ENCODE measurements around the gene POLR3GL.
"Not testable (repeated sequence)": the region's sequence is repeated elsewhere in the genome, so short reads cannot be mapped to it uniquely, and the experiment has no call there.

Gene POLR3GL

DNA sequence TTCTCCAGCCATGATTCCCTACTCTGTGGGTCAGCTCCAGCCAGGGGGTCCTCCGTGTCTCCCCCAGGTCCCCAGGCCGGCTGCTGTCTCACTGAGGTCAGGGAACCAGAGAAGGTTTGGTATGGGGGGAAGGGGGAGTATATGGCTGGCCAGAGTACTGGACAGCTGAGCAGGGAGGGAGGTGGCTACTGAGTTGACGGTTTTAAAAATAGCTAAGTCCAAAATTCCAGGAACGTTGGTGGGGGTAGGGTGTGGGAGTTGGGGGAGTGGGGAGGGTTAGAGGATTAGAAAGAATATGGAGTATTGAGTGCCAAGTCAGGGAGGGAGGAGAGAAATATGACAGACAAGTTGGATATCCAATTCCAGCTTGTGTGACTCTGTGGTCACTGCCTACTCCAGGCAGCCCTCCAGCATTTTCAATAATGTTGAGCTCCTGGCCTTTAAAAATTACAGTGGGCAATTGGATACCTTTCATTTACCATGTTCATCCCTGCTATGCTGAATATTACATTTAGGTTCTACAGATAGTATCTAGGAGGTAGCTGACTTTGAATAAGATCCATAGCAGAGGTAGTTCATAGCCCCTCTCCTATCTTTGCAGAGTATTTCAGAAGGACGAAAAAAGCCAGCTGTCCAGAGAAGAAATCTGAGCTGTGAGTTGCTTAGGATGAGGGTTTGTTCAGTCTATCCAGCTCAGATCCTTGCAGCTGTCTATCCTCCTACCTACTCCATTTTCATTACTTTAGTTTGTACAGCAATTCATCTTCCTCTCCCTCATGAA, 57.3 kb downstream of the POLR3GL start, which contains the start of gene HJV:
HJV (minus strand) TSS at position 114 of the 781 bp plus-strand sequence. CDS start 1,504 bp downstream, outside the sequence.
- no peak for DNase-seq

DNA sequence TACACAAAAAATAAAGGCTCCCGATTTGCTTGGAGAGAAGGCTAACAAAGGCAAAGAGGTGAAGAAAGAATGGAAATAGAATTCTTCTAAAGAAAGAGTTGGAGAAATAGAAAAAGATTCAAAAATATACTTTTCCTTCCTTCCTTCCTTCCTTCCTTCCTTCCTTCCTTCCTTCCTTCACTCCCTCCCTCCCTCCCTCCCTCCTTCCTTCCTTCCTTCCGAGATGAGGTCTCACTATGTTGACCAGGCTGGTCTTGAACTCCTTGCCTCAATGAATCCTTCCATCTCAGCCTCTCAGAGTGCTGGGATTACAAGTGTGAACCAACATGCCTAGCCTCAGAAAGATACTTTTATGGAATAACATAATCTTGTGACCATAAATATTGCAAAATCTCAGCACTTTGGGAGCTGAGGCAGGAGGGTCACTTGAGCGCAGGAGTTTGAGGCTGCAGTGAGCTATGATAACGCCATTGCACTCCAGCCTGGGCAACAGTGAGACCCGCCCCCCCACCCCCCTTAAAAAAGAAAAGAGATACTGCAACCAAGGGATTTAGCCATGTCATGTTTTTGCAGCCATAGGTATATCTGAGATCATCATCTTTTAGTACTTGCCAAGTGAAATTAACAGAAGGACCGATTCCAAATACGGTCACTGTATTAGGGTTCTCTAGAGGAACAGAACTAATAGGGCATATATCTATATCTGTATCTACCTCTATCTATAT, 58.1 kb downstream of the POLR3GL start:
- no peak for DNase-seq

DNA sequence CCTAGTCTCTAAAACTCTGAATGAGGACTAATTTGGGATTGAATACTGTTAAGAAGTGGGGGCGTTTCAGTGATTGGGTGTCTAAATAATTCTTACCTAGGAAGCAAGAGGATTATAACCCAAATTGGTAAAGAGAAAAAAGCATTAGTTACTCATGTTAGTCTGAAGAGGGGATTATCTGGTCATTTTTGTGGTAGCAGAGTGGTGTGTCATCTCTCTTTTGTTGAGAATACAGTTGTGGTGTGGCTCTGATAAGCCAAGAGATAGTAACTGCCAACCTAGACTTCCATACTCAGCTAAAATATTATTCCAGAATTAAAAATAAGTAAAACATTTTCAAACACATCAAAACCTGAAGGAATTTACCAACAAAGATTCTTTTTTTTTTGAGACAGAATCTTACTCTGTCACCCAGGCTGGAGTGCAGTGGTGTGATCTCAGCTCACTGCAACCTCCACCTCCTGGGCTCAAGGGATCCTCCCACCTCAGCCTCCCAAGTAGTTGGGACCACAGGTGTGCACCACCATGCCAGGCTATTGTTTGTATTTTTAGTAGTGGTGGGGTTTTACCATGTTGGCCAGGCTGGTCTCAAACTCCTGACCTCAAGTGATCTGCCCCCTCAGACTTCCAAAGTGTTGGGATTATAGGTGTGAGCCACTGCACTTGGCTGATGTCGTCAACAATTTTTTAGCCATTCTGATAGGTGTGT, 61.5 kb downstream of the POLR3GL start:
- not testable (repeated sequence) for DNase-seq

DNA sequence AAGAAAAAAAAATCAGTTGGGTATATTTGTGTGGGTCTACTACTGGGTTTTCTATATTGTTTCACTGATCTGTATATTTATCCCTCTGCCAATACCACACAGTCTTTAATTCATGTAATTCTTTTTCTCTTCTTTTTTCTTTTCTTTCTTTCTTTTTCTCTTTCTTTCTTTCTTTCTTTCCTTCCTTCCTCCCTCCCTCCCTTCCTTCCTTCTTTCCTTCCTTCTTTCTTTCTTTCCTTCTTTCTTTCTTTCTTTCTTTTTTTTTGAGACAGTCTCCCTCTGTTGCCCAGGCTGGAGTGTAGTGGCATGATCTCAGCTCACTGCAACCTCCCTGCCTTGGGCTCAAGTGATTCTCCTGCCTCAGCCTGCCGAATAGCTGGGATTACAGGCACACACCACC, 62.2 kb downstream of the POLR3GL start:
- not testable (repeated sequence) for DNase-seq

All from retina (tissue), 1 donor.